Esophagus muscularis mucosa (tissue), 4 donors: ENCODE data around the gene SHOC2.

Source experiments
- CTCF ChIP-seq, 3 experiments: fragments of 200-600 bp in 2 of 3; fragments of 450-650 bp in 1 of 3; sonication (generic) in 2 of 3; IDR thresholded peaks; one replicate each; pipeline ENCODE4 v1.5.1; 2017 to 2019; ENCODE audit warnings: antibody characterized with exemption in 3 of 3, mild to moderate bottlenecking in 2 of 3, moderate library complexity in 1 of 3
- EP300 ChIP-seq: sonication (generic); formaldehyde crosslinking; IDR thresholded peaks from one replicate; pipeline ENCODE4 v1.6.1; 2017; ENCODE audit warnings: antibody characterized with exemption
- POLR2A ChIP-seq: fragments of 450-650 bp; IDR thresholded peaks from one replicate; pipeline ENCODE4 v1.6.1; 2017; ENCODE audit warnings: antibody characterized with exemption, moderate library complexity, mild to moderate bottlenecking, low read depth
- POLR2AphosphoS5 ChIP-seq, 2 donors: sonication (generic); formaldehyde crosslinking; IDR thresholded peaks; one replicate each; pipeline ENCODE4 v1.6.1; 2017; ENCODE audit warnings: antibody characterized with exemption in 2 of 2

GRCh38 chr10:110992006-110992800, 72.8 kb downstream of the SHOC2 start:
- TF ChIP-seq CTCF (IDR thresholded peaks at IDR 0.05) = no peak
- TF ChIP-seq POLR2AphosphoS5 (IDR thresholded peaks at IDR 0.05) = no peak
- TF ChIP-seq POLR2A = no peak
- no peak for TF ChIP-seq EP300
